HepG2 (cell line): ENCODE measurements around the gene TBX5. TPM values are rescaled to one million over a fixed set of nuclear protein-coding genes. Genes with fewer than 3 reads are reported as not detected.

Experiments used
- ATAC-seq: fragments of 200-7000 bp; cut with Tn5 transposase; 3 replicates; pipeline ENCODE4 v1.9.1; 2020; ENCODE audit warnings: mild to moderate bottlenecking, moderate library complexity
- BruUV-seq: library from RNA; stranded (reverse); fragments of 400-500 nt; replicated peaks from 2 replicates; lab custom pipeline; 2021; lab: Mats Ljungman, UMichigan
- CTCF ChIA-PET: fragments of 300-600 bp; formaldehyde crosslinking; extraction: SDS; loops from one replicate; lab custom pipeline; 2021; ENCODE audit warnings: low total read pairs, inconsistent platforms, low intra/inter-chr PET ratio; lab: Yijun Ruan, JAX
- POLR2A ChIA-PET: fragments of 350-600 bp; sonication (Branson Sonifier 250); formaldehyde crosslinking; loops from one replicate; lab custom pipeline; 2020; ENCODE audit warnings: antibody characterized with exemption, inconsistent platforms; lab: Yijun Ruan, JAX
- DNase-seq: peaks from one replicate; pipeline ENCODE4 v3.0.0-alpha.2; 2015; ENCODE audit warnings: low spot score
- FAIRE-seq: peaks from 3 replicates; lab custom pipeline; 2011; peaks lifted over from hg19 to GRCh38; lab: Jason Lieb, UNC
- H2AFZ ChIP-seq: one replicate; pipeline ENCODE4 v1.6.1; 2011; ENCODE audit warnings: low read length, inconsistent platforms
- H3K27ac ChIP-seq: fragments of 300-600 bp; 3 replicates; pipeline ENCODE4 v1.8.0; 2011; ENCODE audit warnings: mixed run types, mild to moderate bottlenecking, mixed read lengths, low read length, inconsistent platforms; ENCODE audit not compliant: insufficient read depth; ENCODE audit errors: extremely low read length
- H3K27me3 ChIP-seq, 2 experiments: fragments of 200-600 bp in 1 of 2; 2 replicates in 1 of 2; 3 replicates in 1 of 2; pipeline versions ENCODE4 v1.6.0 to v1.8.0; 2011; ENCODE audit warnings: low read length in 2 of 2, mild to moderate bottlenecking in 2 of 2, moderate library complexity in 2 of 2, inconsistent platforms in 1 of 2; ENCODE audit not compliant: insufficient read depth in 2 of 2, control insufficient read depth in 1 of 2
- H3K36me3 ChIP-seq, 2 experiments: fragments of 200-600 bp in 1 of 2; replicated peaks in 1 of 2; 2 replicates in 1 of 2; 3 replicates in 1 of 2; pipeline versions ENCODE4 v1.5.1 to v1.8.0; 2011; ENCODE audit warnings: low read length in 2 of 2, inconsistent platforms in 1 of 2; ENCODE audit not compliant: insufficient read depth in 2 of 2, control insufficient read depth in 1 of 2
- H3K4me1 ChIP-seq: 2 replicates; pipeline ENCODE4 v1.5.1; 2012; ENCODE audit warnings: low read length, inconsistent platforms; ENCODE audit not compliant: insufficient read depth
- H3K4me2 ChIP-seq: 2 replicates; pipeline ENCODE4 v1.6.0; 2011; ENCODE audit warnings: low read depth, low read length, inconsistent platforms
- H3K4me3 ChIP-seq, 3 experiments: fragments of 200-600 bp in 1 of 3; sonication (generic), shearing (Covaris generic) in 1 of 3; replicated peaks in 1 of 3; 2 replicates each; pipeline ENCODE4 v1.5.1; 2011 to 2016; ENCODE audit warnings: low read length in 3 of 3, inconsistent platforms in 2 of 3, low read depth in 2 of 3, mild to moderate bottlenecking in 2 of 3, control low read depth in 1 of 3, mixed read lengths in 1 of 3; ENCODE audit not compliant: insufficient read depth in 1 of 3
- H3K79me2 ChIP-seq: one replicate; pipeline ENCODE4 v1.6.1; 2011; ENCODE audit warnings: low read length, inconsistent platforms; ENCODE audit not compliant: insufficient read depth
- H3K9ac ChIP-seq: 2 replicates; pipeline ENCODE4 v1.6.0; 2011; ENCODE audit warnings: mild to moderate bottlenecking, low read depth, low read length, inconsistent platforms; ENCODE audit not compliant: insufficient read depth
- H3K9me3 ChIP-seq: 2 replicates; pipeline ENCODE4 v1.5.1; 2012; ENCODE audit warnings: mild to moderate bottlenecking, low read length
- H4K20me1 ChIP-seq: 2 replicates; pipeline ENCODE4 v1.6.0; 2011; ENCODE audit warnings: inconsistent platforms, mild to moderate bottlenecking, low read length, moderate library complexity; ENCODE audit not compliant: insufficient read depth
- ATF4 ChIP-seq, 2 experiments: fragments of 450-650 bp in 1 of 2; sonication (generic) in 1 of 2; formaldehyde crosslinking; IDR thresholded peaks; 2 replicates each; pipeline versions ENCODE4 v1.5.0 to v1.8.0; 2020 to 2022; ENCODE audit warnings: mild to moderate bottlenecking in 1 of 2, missing genetic modification reagents in 1 of 2
- CENPT ChIP-seq: sonication (generic); formaldehyde crosslinking; IDR thresholded peaks from 2 replicates; pipeline ENCODE4 v1.8.0; 2022; ENCODE audit warnings: low read depth, mild to moderate bottlenecking, moderate library complexity, missing genetic modification reagents
- EED ChIP-seq: sonication (generic); formaldehyde crosslinking; IDR thresholded peaks from 2 replicates; pipeline ENCODE4 v1.5.0; 2020; ENCODE audit warnings: mild to moderate bottlenecking, missing genetic modification reagents
- MAFF ChIP-seq: IDR thresholded peaks from 2 replicates; pipeline ENCODE4 v1.6.1; 2011; ENCODE audit warnings: low read depth, low read length, improper control_type of control experiment
- MAFK ChIP-seq, 2 experiments: IDR thresholded peaks in 1 of 2; conservative IDR thresholded peaks in 1 of 2; 2 replicates each; pipeline ENCODE4 v1.6.1; 2011; ENCODE audit warnings: improper control_type of control experiment in 2 of 2, low read length in 2 of 2
- ZNF460 ChIP-seq: sonication (generic); formaldehyde crosslinking; IDR thresholded peaks from 2 replicates; pipeline ENCODE4 v1.5.1; 2020; ENCODE audit warnings: missing genetic modification reagents, mild to moderate bottlenecking, borderline replicate concordance
- ZNF720 ChIP-seq: sonication (generic); formaldehyde crosslinking; IDR thresholded peaks from 2 replicates; pipeline ENCODE4 v1.4.0; 2020; ENCODE audit warnings: missing genetic modification reagents
- WGBS: methylation state at CpG from one replicate; pipeline ENCODE4 v1.1.6; 2017; ENCODE audit warnings: low lambda C conversion rate; 5-methylcytosine and 5-hydroxymethylcytosine counted together
- in situ Hi-C: cut with HindIII; loops from 2 replicates; pipeline ENCODE4 v1.10.0; 2017; ENCODE audit warnings: low pct_unique_long_range_greater_than_20kb; ENCODE audit not compliant: extremely low pct_ligation_motif_present
- intact Hi-C: fragments of 100-400 bp; cut with micrococcal nuclease; formaldehyde crosslinking; loops from one replicate; pipeline ENCODE4 v1.10.0; 2022; ENCODE audit not compliant: unreplicated experiment
- polyA plus RNA-seq, 8 experiments: library from polyadenylated mRNA; depleted of rRNA in 3 of 8; stranded (reverse) in 7 of 8; unstranded in 1 of 8; fragments of >200 nt; fragmentation: Illumina TruSeq in 4 of 8; extraction: Trizol in 4 of 8; gene quantifications; 2 replicates each; pipeline versions ENCODE4 v1.2.1 to v1.2.3, GENCODE V29; 2011 to 2016; ENCODE audit warnings: low read depth in 4 of 8, missing spikeins in 1 of 8, mixed read lengths in 1 of 8; ENCODE audit not compliant: insufficient read depth in 1 of 8
- total RNA-seq, 5 experiments: library from RNA; depleted of rRNA; stranded (reverse); fragments of >200 nt; fragmentation: Illumina TruSeq; extraction: Trizol; gene quantifications; 2 replicates each; pipeline ENCODE4 v1.2.3, GENCODE V29; 2016; ENCODE audit warnings: low read depth in 1 of 5

Gene TBX5
- total and polyA plus RNA-seq, 2 of the 13 experiments (the other 11 are each of a cell fraction or from before 2014, with no cell fraction given) = not detected

DNA sequence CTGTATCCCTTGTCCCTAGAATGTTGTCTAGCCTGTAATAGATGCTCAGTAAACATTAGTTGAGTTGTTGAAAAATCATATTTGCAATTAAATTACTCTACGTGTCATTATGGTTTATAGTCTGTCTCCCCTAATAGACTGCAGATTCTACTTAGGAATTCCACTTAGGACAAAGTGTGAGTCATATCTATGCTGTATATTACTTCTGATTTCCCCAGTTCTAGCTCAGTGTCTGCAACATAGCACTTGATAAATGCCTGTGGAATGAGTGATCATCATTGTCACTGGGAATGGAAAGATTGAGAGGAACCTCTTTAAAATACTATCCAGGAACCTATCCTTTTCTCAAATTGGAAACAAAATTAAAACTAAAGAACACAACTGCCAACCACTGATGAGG is 99.3 kb downstream of the TBX5 start:
- BruUV-seq = no TSS peak
- TF ChIP-seq EED (CRISPR knock-in tag) (no peak), ZNF460 (CRISPR knock-in tag) (no peak), CENPT (no peak)
- DNase-seq = no peak
- Histone ChIP-seq H3K4me2 (no peak overlapping the region), H3K27me3 (no peaks in the 10 kb centered on the region; a peak in 1 of 5 replicates), H3K4me3 (no peak overlapping the region), H4K20me1 (no peaks in the 10 kb centered on the region), H3K4me1 (no peaks in the 10 kb centered on the region), H3K79me2 (no peaks in the 10 kb centered on the region), H3K36me3 (no peaks in the 10 kb centered on the region), H3K9me3 (no peaks in the 10 kb centered on the region), H2AFZ (no peak overlapping the region), H3K9ac (no peak overlapping the region), H3K27ac (no peak overlapping the region)
- 0% methylated on average over 1 of the region's 1 CpG for WGBS
- ChIA-PET POLR2A (no interaction called here), CTCF (no interaction called here)
- in situ Hi-C loops (no loop called here), intact Hi-C loops (no loop called here)
- FAIRE-seq = no peak
- ATAC-seq = no peak

- intact Hi-C loops (no loop called here), in situ Hi-C loops (no loop called here)
- H3K9me3 ChIP-seq = no peaks in the 10 kb centered on the region
- DNase-seq (no peak), FAIRE-seq (no peak), ATAC-seq (no peak)
- BruUV-seq = no TSS peak
- H2AFZ ChIP-seq = no peak overlapping the region
- no peaks in the 10 kb centered on the region for H4K20me1 ChIP-seq
- no peak overlapping the region for H3K9ac ChIP-seq
- no peaks in the 10 kb centered on the region; a peak in 3 of 5 replicates for H3K27me3 ChIP-seq
- TF ChIP-seq MAFF (peak; percentile 92), MAFK (conservative IDR thresholded peaks at IDR 0.05 in 1 of 2, IDR thresholded peaks at IDR 0.05 in 1 of 2; ENCODE audit: low read length in 2 of 2) (peak; percentile 91 to 95), ZNF720 (CRISPR knock-in tag) (no peak), ATF4 (CRISPR knock-in tag; IDR thresholded peaks at IDR 0.05) (no peak)
- no peak overlapping the region for H3K4me2 ChIP-seq
- no peak overlapping the region for H3K27ac ChIP-seq
- no peaks in the 10 kb centered on the region for H3K4me1 ChIP-seq
- ChIA-PET POLR2A (no interaction called here), CTCF (no interaction called here)
- no peak overlapping the region for H3K4me3 ChIP-seq
- H3K79me2 ChIP-seq = no peaks in the 10 kb centered on the region
- H3K36me3 ChIP-seq = no peaks in the 10 kb centered on the region
Observed at GRCh38 chr12:114305446-114305845, 100.5 kb downstream of the TBX5 start.
